Neural cell (in vitro differentiated cells): ENCODE measurements around the gene CEP97.

Source experiments
- EP300 ChIP-seq: fragments of 450-650 bp; conservative IDR thresholded peaks from 2 replicates; pipeline ENCODE4 v1.6.1; 2014; ENCODE audit warnings: antibody characterized with exemption, mild to moderate bottlenecking, moderate library complexity; ENCODE audit not compliant: poor library complexity, severe bottlenecking
- EZH2 ChIP-seq: fragments of 200-600, 300-800 bp; shearing (Covaris generic), sonication (generic); IDR thresholded peaks from 2 replicates; pipeline ENCODE4 v1.6.1; 2014; ENCODE audit warnings: antibody characterized with exemption, low read length, borderline replicate concordance, mild to moderate bottlenecking; ENCODE audit not compliant: insufficient read depth, poor library complexity, severe bottlenecking
- MXI1 ChIP-seq: fragments of 450-650 bp; conservative IDR thresholded peaks from 2 replicates; pipeline ENCODE4 v1.6.1; 2014; ENCODE audit warnings: antibody characterized with exemption, mild to moderate bottlenecking; ENCODE audit not compliant: poor library complexity, severe bottlenecking
- POLR2AphosphoS5 ChIP-seq: IDR thresholded peaks from 2 replicates; pipeline ENCODE4 v1.6.1; 2012
- RAD21 ChIP-seq: fragments of 450-650 bp; conservative IDR thresholded peaks from 2 replicates; pipeline ENCODE4 v1.6.1; 2014; ENCODE audit warnings: antibody characterized with exemption, mild to moderate bottlenecking, moderate library complexity
- REST ChIP-seq: IDR thresholded peaks from 2 replicates; pipeline ENCODE4 v1.6.1; 2012; ENCODE audit warnings: borderline replicate concordance
- SMC3 ChIP-seq: fragments of 450-650 bp; conservative IDR thresholded peaks from 2 replicates; pipeline ENCODE4 v1.6.1; 2014; ENCODE audit warnings: antibody characterized with exemption, mild to moderate bottlenecking, moderate library complexity; ENCODE audit not compliant: poor library complexity
- TAF1 ChIP-seq: IDR thresholded peaks from 2 replicates; pipeline ENCODE4 v1.6.1; 2012; ENCODE audit warnings: low read depth
- TF ChIP-seq, protein P1 (sequence below): fragments of 450-650 bp; IDR thresholded peaks from 2 replicates; pipeline ENCODE4 v1.5.1; 2014; ENCODE audit warnings: antibody characterized with exemption, mild to moderate bottlenecking, moderate library complexity; ENCODE audit not compliant: poor library complexity, severe bottlenecking

DNA sequence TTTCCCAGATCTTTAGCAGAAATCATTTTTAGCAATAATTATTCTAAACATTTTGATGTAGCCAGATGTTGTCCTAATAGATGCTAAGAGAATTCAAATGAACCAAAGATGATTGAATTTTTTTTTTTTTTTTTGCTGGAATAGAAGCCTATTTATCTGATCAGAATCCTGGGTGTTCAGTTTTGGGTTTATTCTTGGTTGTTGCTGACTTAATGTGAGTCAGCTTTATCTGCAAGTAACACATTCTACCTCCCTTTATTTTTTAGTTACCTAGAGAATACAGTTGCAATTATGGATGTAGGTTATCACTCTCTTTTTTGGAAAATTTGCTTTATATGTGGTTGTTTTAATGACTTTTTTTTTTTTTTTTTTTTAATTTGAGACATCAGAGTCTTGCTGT, 6.4 kb downstream of the CEP97 start:
- TF ChIP-seq EZH2 (no peak), TAF1 (no peak), POLR2AphosphoS5 (no peak), RAD21 (no peak), EP300 (no peak), REST (no peak), MXI1 (no peak), SMC3 (no peak)
- TF ChIP-seq, protein P1, sequence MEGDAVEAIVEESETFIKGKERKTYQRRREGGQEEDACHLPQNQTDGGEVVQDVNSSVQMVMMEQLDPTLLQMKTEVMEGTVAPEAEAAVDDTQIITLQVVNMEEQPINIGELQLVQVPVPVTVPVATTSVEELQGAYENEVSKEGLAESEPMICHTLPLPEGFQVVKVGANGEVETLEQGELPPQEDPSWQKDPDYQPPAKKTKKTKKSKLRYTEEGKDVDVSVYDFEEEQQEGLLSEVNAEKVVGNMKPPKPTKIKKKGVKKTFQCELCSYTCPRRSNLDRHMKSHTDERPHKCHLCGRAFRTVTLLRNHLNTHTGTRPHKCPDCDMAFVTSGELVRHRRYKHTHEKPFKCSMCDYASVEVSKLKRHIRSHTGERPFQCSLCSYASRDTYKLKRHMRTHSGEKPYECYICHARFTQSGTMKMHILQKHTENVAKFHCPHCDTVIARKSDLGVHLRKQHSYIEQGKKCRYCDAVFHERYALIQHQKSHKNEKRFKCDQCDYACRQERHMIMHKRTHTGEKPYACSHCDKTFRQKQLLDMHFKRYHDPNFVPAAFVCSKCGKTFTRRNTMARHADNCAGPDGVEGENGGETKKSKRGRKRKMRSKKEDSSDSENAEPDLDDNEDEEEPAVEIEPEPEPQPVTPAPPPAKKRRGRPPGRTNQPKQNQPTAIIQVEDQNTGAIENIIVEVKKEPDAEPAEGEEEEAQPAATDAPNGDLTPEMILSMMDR: no peak
